Upper lobe of left lung (tissue), 4 donors: ENCODE measurements around the gene SIK2.

ENCODE experiments used
- CTCF ChIP-seq, 6 experiments: fragments of 450-650 bp in 4 of 6; fragments of 200-600 bp in 2 of 6; sonication (generic) in 2 of 6; IDR thresholded peaks; one replicate each; pipeline ENCODE4 v1.5.1; 2016 to 2019; ENCODE audit warnings: antibody characterized with exemption in 6 of 6
- EP300 ChIP-seq, 4 donors: sonication (generic); formaldehyde crosslinking; IDR thresholded peaks; one replicate each; pipeline ENCODE4 v1.5.1; 2017; ENCODE audit warnings: antibody characterized with exemption in 4 of 4, control low read depth in 2 of 4
- POLR2A ChIP-seq, 4 donors: fragments of 450-650 bp; IDR thresholded peaks; one replicate each; pipeline ENCODE4 v1.5.1; 2016 to 2017; ENCODE audit warnings: antibody characterized with exemption in 4 of 4, mild to moderate bottlenecking in 2 of 4
- POLR2AphosphoS5 ChIP-seq, 2 donors: sonication (generic); formaldehyde crosslinking; IDR thresholded peaks; one replicate each; pipeline ENCODE4 v1.5.1; 2017; ENCODE audit warnings: antibody characterized with exemption in 2 of 2

- TF ChIP-seq POLR2AphosphoS5 (IDR thresholded peaks at IDR 0.05), result no peak
- TF ChIP-seq CTCF (IDR thresholded peaks at IDR 0.05), result no peak
- no peak for TF ChIP-seq POLR2A (IDR thresholded peaks at IDR 0.05)
- no peak for TF ChIP-seq EP300 (IDR thresholded peaks at IDR 0.05)
Observed at GRCh38 chr11:111598559-111598958, 3.7 kb upstream of the SIK2 start.
